ENCODE data around the gene KLF4. TPM values are rescaled to one million over a fixed set of nuclear protein-coding genes. Genes with fewer than 3 reads are reported as not detected.

KLF4 gene
- total RNA-seq, 1 experiment from 2014 or later, result 5.2 TPM

GRCh38 chr9:107438211-107439031 is 51.1 kb downstream of the KLF4 start:
- Histone ChIP-seq H3K27ac (ENCODE audit: low read length) (no peak overlapping the region), H3K27me3 (ENCODE audit: control insufficient read depth, insufficient read depth, low read length) (no peaks in the 10 kb centered on the region), H3K4me3 (ENCODE audit: low read depth in 2 of 2, low read length in 2 of 2) (no peak overlapping the region), H3K4me1 (ENCODE audit: control insufficient read depth, insufficient read depth, low read length) (no peaks in the 10 kb centered on the region), H3K36me3 (ENCODE audit: control insufficient read depth, insufficient read depth, low read length) (no peaks in the 10 kb centered on the region), H3K9me3 (ENCODE audit: control insufficient read depth, insufficient read depth, low read depth, low read length) (no peaks in the 10 kb centered on the region)
- no peak for DNase-seq (ENCODE audit: low read depth, low spot score)
- no TSS peak for BruUV-seq (replicated peaks)
- in situ Hi-C loops (cut with HindIII; ENCODE audit: low pct_unique_long_range_greater_than_20kb, low sequenced_read_pairs) (no loop called here), intact Hi-C loops (cut with micrococcal nuclease; ENCODE audit: unreplicated experiment) (no loop called here)
- POLR2A ChIA-PET, result no interaction called here
- CTCF ChIA-PET, result no interaction called here
- peak; percentile 87 for ATAC-seq
- TF ChIP-seq TCF7L2 (IDR thresholded peaks at IDR 0.05; ENCODE audit: low read depth, low read length) (0 out of 2 replicates have a peak, but pooled peaks have one; percentile 28), POLR2AphosphoS5 (IDR thresholded peaks at IDR 0.05; ENCODE audit: low read depth, low read length) (no peak), SIN3A (IDR thresholded peaks at IDR 0.05; ENCODE audit: borderline replicate concordance, insufficient read depth, low read depth, low read length) (no peak)

GRCh38 chr9:107437716-107438115 is 51.9 kb downstream of the KLF4 start:
- POLR2A ChIA-PET, result no interaction called here
- CTCF ChIA-PET, result no interaction called here
- in situ Hi-C loops (cut with HindIII; ENCODE audit: low pct_unique_long_range_greater_than_20kb, low sequenced_read_pairs) (no loop called here), intact Hi-C loops (cut with micrococcal nuclease; ENCODE audit: unreplicated experiment) (no loop called here)
- Histone ChIP-seq H3K36me3 (ENCODE audit: control insufficient read depth, insufficient read depth, low read length) (no peaks in the 10 kb centered on the region), H3K4me3 (ENCODE audit: low read depth in 2 of 2, low read length in 2 of 2) (no peak overlapping the region), H3K9me3 (ENCODE audit: control insufficient read depth, insufficient read depth, low read depth, low read length) (no peaks in the 10 kb centered on the region), H3K27me3 (ENCODE audit: control insufficient read depth, insufficient read depth, low read length) (no peaks in the 10 kb centered on the region), H3K4me1 (ENCODE audit: control insufficient read depth, insufficient read depth, low read length) (no peaks in the 10 kb centered on the region; the same call in 1 of the 2 replicates), H3K27ac (ENCODE audit: low read length) (no peak overlapping the region)
- no peak for DNase-seq (ENCODE audit: low read depth, low spot score)
- TF ChIP-seq REST (IDR thresholded peaks at IDR 0.05; ENCODE audit: insufficient read depth in 1 of 2, low read depth in 2 of 2, low read length in 1 of 2), result no peak
- no peak for TF ChIP-seq POLR2AphosphoS5 (IDR thresholded peaks at IDR 0.05; ENCODE audit: low read depth, low read length)
- no peak for TF ChIP-seq TCF7L2 (IDR thresholded peaks at IDR 0.05; ENCODE audit: low read depth, low read length)
- no peak for TF ChIP-seq SIN3A (IDR thresholded peaks at IDR 0.05; ENCODE audit: borderline replicate concordance, insufficient read depth, low read depth, low read length)
- no peak for TF ChIP-seq CTCF (IDR thresholded peaks at IDR 0.05)
- no peak for ATAC-seq
- no TSS peak for BruUV-seq (replicated peaks)

- TF ChIP-seq REST (IDR thresholded peaks at IDR 0.05; ENCODE audit: insufficient read depth in 1 of 2, low read depth in 2 of 2, low read length in 1 of 2) (no peak), POLR2AphosphoS5 (IDR thresholded peaks at IDR 0.05; ENCODE audit: low read depth, low read length) (no peak), SIN3A (IDR thresholded peaks at IDR 0.05; ENCODE audit: borderline replicate concordance, insufficient read depth, low read depth, low read length) (no peak), TCF7L2 (IDR thresholded peaks at IDR 0.05; ENCODE audit: low read depth, low read length) (no peak), CTCF (IDR thresholded peaks at IDR 0.05) (no peak)
Measured at GRCh38 chr9:107435415-107435814, 54.2 kb downstream of the KLF4 start.

More at GRCh38 chr9:107435415-107435814, 54.2 kb downstream of the KLF4 start:
- Histone ChIP-seq H3K27ac (ENCODE audit: low read length) (no peak overlapping the region), H3K9me3 (ENCODE audit: control insufficient read depth, insufficient read depth, low read depth, low read length) (no peaks in the 10 kb centered on the region), H3K4me3 (ENCODE audit: low read depth in 2 of 2, low read length in 2 of 2) (no peak overlapping the region), H3K4me1 (ENCODE audit: control insufficient read depth, insufficient read depth, low read length) (no peaks in the 10 kb centered on the region; the same call in 1 of the 2 replicates), H3K27me3 (ENCODE audit: control insufficient read depth, insufficient read depth, low read length) (no peaks in the 10 kb centered on the region), H3K36me3 (ENCODE audit: control insufficient read depth, insufficient read depth, low read length) (no peaks in the 10 kb centered on the region)
- POLR2A ChIA-PET, result no interaction called here
- DNase-seq (ENCODE audit: low read depth, low spot score), result no peak
- CTCF ChIA-PET, result no interaction called here
- in situ Hi-C loops (cut with HindIII; ENCODE audit: low pct_unique_long_range_greater_than_20kb, low sequenced_read_pairs) (no loop called here), intact Hi-C loops (cut with micrococcal nuclease; ENCODE audit: unreplicated experiment) (no loop called here)
- no TSS peak for BruUV-seq (replicated peaks)
- ATAC-seq, result no peak

All from Panc1 (cell line).